A172 (cell line): ENCODE results near the gene SIRT4. TPM values are rescaled to one million over a fixed set of nuclear protein-coding genes. Genes with fewer than 3 reads are reported as not detected.

Source experiments
- total RNA-seq: library from RNA; depleted of rRNA; stranded (reverse); fragments of >200 nt; shearing (Covaris generic); gene quantifications from 2 replicates; pipeline ENCODE4 v1.2.3, GENCODE V29; 2014; rRNA removed

Gene SIRT4
- total RNA-seq, 1 experiment from 2014 or later: 1.3 TPM

Other genes with a start within 250 kb of the SIRT4 start
- 30.0 and 35.5 TPM in 2 replicates for gene RAB35, start 185.6 kb upstream of the SIRT4 start, total RNA-seq
- gene GCN1, start 107.6 kb upstream of the SIRT4 start, total RNA-seq: 41.5 and 43.4 TPM in 2 replicates
- gene RPLP0, start 101.2 kb upstream of the SIRT4 start, total RNA-seq: 2,135 and 2,569 TPM in 2 replicates
- 136 and 156 TPM in 2 replicates for gene PXN, start 36.6 kb upstream of the SIRT4 start, total RNA-seq
- gene RNU4-2, start 10.4 kb upstream of the SIRT4 start, total RNA-seq: under 0.01 TPM in 2 replicates
- under 0.01 TPM in 2 replicates for gene RNU4-1, start 9.1 kb upstream of the SIRT4 start, total RNA-seq
- gene PLA2G1B, start 25.5 kb downstream of the SIRT4 start, total RNA-seq: not detected in 2 replicates
- 0.57 and 1.6 TPM in 2 replicates for gene MSI1, start 66.8 kb downstream of the SIRT4 start, total RNA-seq
- 636 and 726 TPM in 2 replicates for gene COX6A1, start 135.8 kb downstream of the SIRT4 start, total RNA-seq
- gene TRIAP1, start 144.1 kb downstream of the SIRT4 start, total RNA-seq: 67.3 and 73.1 TPM in 2 replicates
- 19.8 and 22.3 TPM in 2 replicates for gene GATC, start 144.1 kb downstream of the SIRT4 start, total RNA-seq
- gene SRSF9, start 167.4 kb downstream of the SIRT4 start, total RNA-seq: 189 and 207 TPM in 2 replicates
- 570 and 573 TPM in 2 replicates for gene DYNLL1, start 193.8 kb downstream of the SIRT4 start, total RNA-seq
- 30.2 and 39.2 TPM in 2 replicates for gene COQ5, start 226.8 kb downstream of the SIRT4 start, total RNA-seq
- gene RNF10, start 232.0 kb downstream of the SIRT4 start, total RNA-seq: 46.2 and 85.2 TPM in 2 replicates